Measurements from ENCODE around the gene TRRAP. TPM values are rescaled to one million over a fixed set of nuclear protein-coding genes. Genes with fewer than 3 reads are reported as not detected.

Gene TRRAP
- 10 to 100 TPM; 27.2 to 35.8 (median 30.1) TPM for total RNA-seq

DNA sequence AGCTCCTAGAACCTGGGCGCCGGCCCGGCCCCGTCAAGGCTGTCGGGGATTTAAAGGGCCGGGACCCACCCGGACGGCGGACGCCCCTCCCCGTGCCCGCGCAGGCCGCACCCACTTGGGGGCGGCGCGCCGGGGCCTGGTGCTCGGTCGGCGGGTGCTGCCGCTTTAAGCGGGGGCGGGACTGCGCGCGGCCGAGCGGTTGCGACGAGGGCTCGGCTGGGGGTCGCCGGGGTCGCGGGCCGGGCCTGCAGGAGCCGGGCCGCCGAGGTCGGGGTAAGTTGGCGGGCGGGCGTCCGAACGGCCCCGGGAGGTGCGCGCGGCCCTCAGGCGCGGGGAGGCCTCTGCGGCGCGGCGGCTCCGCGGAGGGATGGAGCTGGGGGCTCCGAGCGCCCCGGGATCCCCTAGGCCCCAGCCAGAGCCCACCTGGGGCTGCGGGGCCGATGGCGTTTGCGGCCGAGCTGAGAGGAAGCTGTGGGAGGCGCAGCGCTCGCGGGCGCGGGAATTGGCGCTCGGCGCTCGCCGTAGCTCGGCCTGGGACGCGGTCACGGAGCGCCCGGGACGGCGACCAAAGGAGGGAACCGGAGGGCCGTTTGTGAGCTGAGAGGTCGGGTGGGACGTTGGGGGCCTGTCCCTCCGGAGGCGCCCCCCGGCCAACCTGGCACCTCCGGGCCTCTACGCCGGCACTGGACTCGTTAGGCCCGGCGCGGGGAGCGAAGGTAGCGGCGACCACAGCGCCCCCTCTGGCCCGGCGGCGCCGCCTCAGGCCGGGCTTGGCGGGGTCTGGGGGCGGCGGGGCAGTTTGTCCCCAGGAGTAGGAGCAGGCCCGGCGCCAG is at the start of gene TRRAP:
TSS of gene TRRAP (plus strand) at position 168 of the 833 bp plus-strand sequence. CDS start 2,619 bp downstream, outside the sequence.
- DNase-seq (ENCODE audit: low spot score): peak; percentile 44

GRCh38 chr7:98830972-98831548 is 47.3 kb upstream of the TRRAP start:
- ATAC-seq (ENCODE audit: low FRiP score) (no peak), DNase-seq (ENCODE audit: low spot score) (no peak)
- TF ChIP-seq, protein P1, sequence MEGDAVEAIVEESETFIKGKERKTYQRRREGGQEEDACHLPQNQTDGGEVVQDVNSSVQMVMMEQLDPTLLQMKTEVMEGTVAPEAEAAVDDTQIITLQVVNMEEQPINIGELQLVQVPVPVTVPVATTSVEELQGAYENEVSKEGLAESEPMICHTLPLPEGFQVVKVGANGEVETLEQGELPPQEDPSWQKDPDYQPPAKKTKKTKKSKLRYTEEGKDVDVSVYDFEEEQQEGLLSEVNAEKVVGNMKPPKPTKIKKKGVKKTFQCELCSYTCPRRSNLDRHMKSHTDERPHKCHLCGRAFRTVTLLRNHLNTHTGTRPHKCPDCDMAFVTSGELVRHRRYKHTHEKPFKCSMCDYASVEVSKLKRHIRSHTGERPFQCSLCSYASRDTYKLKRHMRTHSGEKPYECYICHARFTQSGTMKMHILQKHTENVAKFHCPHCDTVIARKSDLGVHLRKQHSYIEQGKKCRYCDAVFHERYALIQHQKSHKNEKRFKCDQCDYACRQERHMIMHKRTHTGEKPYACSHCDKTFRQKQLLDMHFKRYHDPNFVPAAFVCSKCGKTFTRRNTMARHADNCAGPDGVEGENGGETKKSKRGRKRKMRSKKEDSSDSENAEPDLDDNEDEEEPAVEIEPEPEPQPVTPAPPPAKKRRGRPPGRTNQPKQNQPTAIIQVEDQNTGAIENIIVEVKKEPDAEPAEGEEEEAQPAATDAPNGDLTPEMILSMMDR (IDR thresholded peaks at IDR 0.05): no peak

More for the DNA sequence above, at the start of gene TRRAP:
- ATAC-seq (ENCODE audit: low FRiP score): peak; percentile 93
- TF ChIP-seq, protein P1 (IDR thresholded peaks at IDR 0.05): peak in 1 of 3 donors; percentile 78

DNA sequence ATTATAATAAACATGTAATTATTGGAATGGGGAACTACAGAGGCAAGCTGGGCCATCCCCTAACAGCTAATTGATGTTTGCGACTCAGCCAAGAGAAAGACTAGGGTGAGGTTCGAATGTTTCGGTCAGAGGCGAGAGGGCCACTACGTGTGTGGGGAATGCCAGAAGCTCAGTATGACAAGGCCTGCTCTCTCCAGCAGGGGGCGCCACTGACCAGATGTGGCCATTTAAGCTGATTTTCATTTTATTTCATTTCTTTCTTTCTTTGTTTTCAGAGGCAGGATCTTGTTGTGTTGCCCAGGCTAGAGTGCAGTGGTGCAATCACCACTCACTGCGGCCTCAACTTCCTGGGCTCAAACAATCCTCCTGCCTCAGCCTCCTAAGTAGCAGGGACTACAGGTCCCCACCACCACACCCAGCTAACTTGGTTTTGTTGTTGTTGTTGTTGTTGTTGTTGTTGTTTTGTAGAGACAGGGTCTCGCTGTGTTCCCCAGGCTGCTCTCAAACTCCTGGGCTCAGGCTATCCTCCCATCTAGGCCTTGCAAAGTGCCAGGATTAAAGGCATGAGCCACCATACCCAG is 46.6 kb upstream of the TRRAP start:
- ATAC-seq (ENCODE audit: low FRiP score) (no peak), DNase-seq (ENCODE audit: low spot score) (no peak)
- TF ChIP-seq, protein P1 (IDR thresholded peaks at IDR 0.05): no peak

- DNase-seq (ENCODE audit: low spot score) (no peak), ATAC-seq (ENCODE audit: low FRiP score) (no peak)
- TF ChIP-seq, protein P1 (IDR thresholded peaks at IDR 0.05): no peak
These were observed 45.3 kb upstream of the TRRAP start for GRCh38 chr7:98833022-98833421.

DNA sequence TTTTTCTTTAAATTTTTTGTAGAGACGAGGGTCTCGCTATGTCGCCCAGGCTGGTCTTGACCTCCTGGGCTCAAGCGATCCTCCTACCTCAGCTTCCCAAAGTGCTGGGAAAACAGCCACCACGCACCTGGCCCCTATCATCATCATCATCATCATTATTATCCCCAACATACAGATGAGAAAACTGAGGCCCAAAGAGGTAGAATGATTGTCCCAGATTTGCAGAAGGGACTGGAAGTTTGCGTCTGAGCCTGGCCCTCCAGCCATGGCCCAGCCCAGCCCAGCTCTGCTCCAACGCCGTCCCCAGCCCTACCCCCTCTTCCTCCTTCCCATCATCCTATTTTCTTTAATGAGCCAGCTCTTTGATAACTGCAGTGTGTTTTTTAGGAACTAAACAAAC is 43.4 kb upstream of the TRRAP start:
- no peak for DNase-seq (ENCODE audit: low spot score)
- no peak for ATAC-seq (ENCODE audit: low FRiP score)
- TF ChIP-seq, protein P1 (IDR thresholded peaks at IDR 0.05): no peak

GRCh38 chr7:98836811-98837629 is 41.3 kb upstream of the TRRAP start:
- ATAC-seq (ENCODE audit: low FRiP score): no peak
- TF ChIP-seq, protein P1 (IDR thresholded peaks at IDR 0.05): no peak
- DNase-seq (ENCODE audit: low spot score): no peak

Data from omental fat pad (tissue), 4 donors.